NT2/D1 (cell line): ENCODE results near the gene TBPL2.
"Not testable (repeated sequence)": the region's sequence is repeated elsewhere in the genome, so short reads cannot be mapped to it uniquely, and the experiment has no call there.

ENCODE experiments used
- DNase-seq: peaks from one replicate; pipeline ENCODE4 v3.0.0-alpha.2; 2011; ENCODE audit warnings: low read depth, low spot score
- H3K27me3 ChIP-seq: 2 replicates; pipeline ENCODE4 v1.6.0; 2011; ENCODE audit warnings: mild to moderate bottlenecking; ENCODE audit not compliant: insufficient read length, insufficient read depth
- H3K36me3 ChIP-seq: 2 replicates; pipeline ENCODE4 v1.6.1; 2011; ENCODE audit warnings: mild to moderate bottlenecking, low read length, mixed read lengths; ENCODE audit not compliant: insufficient read depth, insufficient read length
- H3K4me1 ChIP-seq: 2 replicates; pipeline ENCODE4 v1.5.1; 2011; ENCODE audit not compliant: insufficient read depth, insufficient read length
- H3K4me3 ChIP-seq: 2 replicates; pipeline ENCODE4 v1.5.1; 2011; ENCODE audit warnings: low read depth; ENCODE audit not compliant: insufficient read length
- H3K9ac ChIP-seq: 2 replicates; pipeline ENCODE4 v1.6.0; 2011; ENCODE audit warnings: low read depth; ENCODE audit not compliant: insufficient read length
- H3K9me3 ChIP-seq: 2 replicates; pipeline ENCODE4 v1.5.1; 2011; ENCODE audit warnings: mild to moderate bottlenecking, low read length; ENCODE audit not compliant: insufficient read depth
- SUZ12 ChIP-seq: IDR thresholded peaks from 2 replicates; pipeline ENCODE4 v1.6.1; 2011; ENCODE audit not compliant: insufficient read length, insufficient read depth; ENCODE audit errors: extremely low read depth
- YY1 ChIP-seq: IDR thresholded peaks from 2 replicates; pipeline ENCODE4 v1.6.1; 2011; ENCODE audit not compliant: insufficient read length, insufficient read depth
- ZNF274 ChIP-seq: IDR thresholded peaks from 2 replicates; pipeline ENCODE4 v1.6.1; 2011; ENCODE audit warnings: mild to moderate bottlenecking, low read depth, low read length

TBPL2 gene

GRCh38 chr14:55383541-55384140, 56.8 kb downstream of the TBPL2 start:
- no peak for DNase-seq
- no peak for TF ChIP-seq SUZ12
- no peak for TF ChIP-seq ZNF274
- TF ChIP-seq YY1, result no peak
- H3K36me3 ChIP-seq, result peaks cover 53% of the 10 kb centered on the region
- H3K9me3 ChIP-seq, result no peaks in the 10 kb centered on the region
- H3K4me3 ChIP-seq, result no peak overlapping the region
- H3K27me3 ChIP-seq, result no peaks in the 10 kb centered on the region
- no peaks in the 10 kb centered on the region for H3K4me1 ChIP-seq
- H3K9ac ChIP-seq, result no peak overlapping the region

- peaks cover 54% of the 10 kb centered on the region for H3K36me3 ChIP-seq
- not testable (repeated sequence) for H3K9me3 ChIP-seq, H3K9ac ChIP-seq, DNase-seq, H3K4me3 ChIP-seq, H3K4me1 ChIP-seq, H3K27me3 ChIP-seq
Observed at GRCh38 chr14:55383056-55383466, 57.4 kb downstream of the TBPL2 start.

- no peak for DNase-seq
- H3K9ac ChIP-seq, result no peak overlapping the region
- H3K27me3 ChIP-seq, result no peaks in the 10 kb centered on the region
- no peak for TF ChIP-seq YY1
- TF ChIP-seq SUZ12, result no peak
- TF ChIP-seq ZNF274, result no peak
- H3K9me3 ChIP-seq, result no peaks in the 10 kb centered on the region
- no peak overlapping the region for H3K4me3 ChIP-seq
- H3K4me1 ChIP-seq, result no peaks in the 10 kb centered on the region
- peaks cover 51% of the 10 kb centered on the region for H3K36me3 ChIP-seq
Observed at GRCh38 chr14:55382483-55382882, 57.9 kb downstream of the TBPL2 start.

- TF ChIP-seq ZNF274 (no peak), YY1 (no peak), SUZ12 (no peak)
- H3K9ac ChIP-seq, result no peak overlapping the region
- H3K4me3 ChIP-seq, result no peak overlapping the region
- H3K4me1 ChIP-seq, result no peaks in the 10 kb centered on the region
- H3K9me3 ChIP-seq, result no peaks in the 10 kb centered on the region
- peaks cover 51% of the 10 kb centered on the region for H3K36me3 ChIP-seq
- H3K27me3 ChIP-seq, result no peaks in the 10 kb centered on the region
- DNase-seq, result no peak
Observed at GRCh38 chr14:55381561-55381960, 58.9 kb downstream of the TBPL2 start.

- Histone ChIP-seq H3K4me1 (no peaks in the 10 kb centered on the region), H3K9me3 (no peaks in the 10 kb centered on the region), H3K9ac (no peak overlapping the region), H3K27me3 (no peaks in the 10 kb centered on the region), H3K4me3 (no peak overlapping the region), H3K36me3 (peaks cover 55% of the 10 kb centered on the region)
- DNase-seq, result no peak
- no peak for TF ChIP-seq SUZ12
- no peak for TF ChIP-seq ZNF274
- no peak for TF ChIP-seq YY1
Observed at GRCh38 chr14:55381040-55381439, 59.4 kb downstream of the TBPL2 start.

GRCh38 chr14:55377236-55377635, 63.2 kb downstream of the TBPL2 start:
- Histone ChIP-seq H3K27me3 (no peaks in the 10 kb centered on the region), H3K4me3 (no peak overlapping the region), H3K36me3 (peaks cover 47% of the 10 kb centered on the region), H3K4me1 (no peaks in the 10 kb centered on the region), H3K9me3 (no peaks in the 10 kb centered on the region), H3K9ac (no peak overlapping the region)
- no peak for TF ChIP-seq ZNF274
- no peak for TF ChIP-seq YY1
- DNase-seq, result no peak

- Histone ChIP-seq H3K27me3 (no peaks in the 10 kb centered on the region), H3K4me3 (no peak overlapping the region), H3K4me1 (no peaks in the 10 kb centered on the region), H3K9me3 (no peaks in the 10 kb centered on the region), H3K36me3 (peaks cover 31% of the 10 kb centered on the region), H3K9ac (no peak overlapping the region)
- TF ChIP-seq ZNF274, result no peak
- TF ChIP-seq YY1, result no peak
- no peak for TF ChIP-seq SUZ12
- DNase-seq, result no peak
Observed at GRCh38 chr14:55374771-55375170, 65.6 kb downstream of the TBPL2 start.
